COR-L47 (cell line): ENCODE results near the gene RAD51C.
"Not testable (repeated sequence)": the region's sequence is repeated elsewhere in the genome, so short reads cannot be mapped to it uniquely, and the experiment has no call there.

Experiments
- DNase-seq: peaks from one replicate; lab custom pipeline; 2025; lab: John Stamatoyannopoulos, UW

The RAD51C gene

GRCh38 chr17:58684003-58684402 lies 8.4 kb upstream of the RAD51C start:
- no peak for DNase-seq

GRCh38 chr17:58684462-58684861 lies 7.9 kb upstream of the RAD51C start:
- not testable (repeated sequence) for DNase-seq

GRCh38 chr17:58686980-58687379 lies 5.4 kb upstream of the RAD51C start:
- DNase-seq, result no peak

- DNase-seq, result no peak
Measured at GRCh38 chr17:58688521-58688920, 3.9 kb upstream of the RAD51C start.

- not testable (repeated sequence) for DNase-seq
Measured at GRCh38 chr17:58690033-58690432, 2.4 kb upstream of the RAD51C start.

- no peak for DNase-seq
Measured at GRCh38 chr17:58691701-58692238, 632 bp upstream of the RAD51C start, which contains the start of gene TEX14. Gene TEX14 (minus strand): TSS chr17:58692045. CDS start chr17:58652001, 40,044 bp downstream.

GRCh38 chr17:58693208-58693607 lies 806 bp downstream of the RAD51C start:
- DNase-seq, result no peak

- no peak for DNase-seq
Measured at GRCh38 chr17:58693751-58694150, 1.3 kb downstream of the RAD51C start.

GRCh38 chr17:58694302-58694701 lies 1.9 kb downstream of the RAD51C start:
- no peak for DNase-seq

GRCh38 chr17:58694826-58695225 lies 2.4 kb downstream of the RAD51C start:
- no peak for DNase-seq

- DNase-seq, result no peak
Measured at GRCh38 chr17:58699771-58700170, 7.4 kb downstream of the RAD51C start.

GRCh38 chr17:58702045-58702476 lies 9.7 kb downstream of the RAD51C start:
- no peak for DNase-seq

GRCh38 chr17:58702708-58703107 lies 10.3 kb downstream of the RAD51C start:
- no peak for DNase-seq

- DNase-seq, result no peak
Measured at GRCh38 chr17:58703137-58703915, 10.9 kb downstream of the RAD51C start.

- DNase-seq, result no peak
Measured at GRCh38 chr17:58703916-58704286, 11.5 kb downstream of the RAD51C start.

GRCh38 chr17:58706351-58707140 lies 14.1 kb downstream of the RAD51C start:
- DNase-seq, result no peak

- DNase-seq, result peak; percentile 42
Measured at GRCh38 chr17:58710948-58711552, 18.6 kb downstream of the RAD51C start.

GRCh38 chr17:58722274-58722673 lies 29.9 kb downstream of the RAD51C start:
- no peak for DNase-seq

GRCh38 chr17:58722696-58723095 lies 30.3 kb downstream of the RAD51C start:
- no peak for DNase-seq

- no peak for DNase-seq
Measured at GRCh38 chr17:58728798-58729197, 36.4 kb downstream of the RAD51C start.

- DNase-seq, result no peak
Measured at GRCh38 chr17:58730937-58731336, 38.5 kb downstream of the RAD51C start.

GRCh38 chr17:58734040-58734439 lies 41.6 kb downstream of the RAD51C start:
- no peak for DNase-seq
